Measurements from ENCODE around the gene HSPA12A. TPM values are rescaled to one million over a fixed set of nuclear protein-coding genes. Genes with fewer than 3 reads are reported as not detected.
A peak's percentile ranks its signal among the peaks of the same experiment; 100 is the strongest.

HSPA12A gene
- total RNA-seq, 1 donor from 2014 or later = 20.8 TPM

GRCh38 chr10:116684781-116685180 is 57.6 kb downstream of the HSPA12A start:
- ATAC-seq = no peak
- intact Hi-C loops (cut with DNase I) = no loop called here
- DNase-seq (ENCODE audit: missing footprints) = peak; percentile 59

- DNase-seq (ENCODE audit: missing footprints) = peak; percentile 68
- no peak for ATAC-seq
- intact Hi-C loops (cut with DNase I) = loop anchor here (2.0 kb wide), 1 partner anchor 59 kb away; the partner anchor contains the start of gene HSPA12A
Measured at GRCh38 chr10:116683821-116684220, 58.5 kb downstream of the HSPA12A start.

- DNase-seq (ENCODE audit: missing footprints) = no peak
- ATAC-seq = no peak
- intact Hi-C loops (cut with DNase I) = loop anchor here (2.0 kb wide), 1 partner anchor 60 kb away; the partner anchor contains the start of gene HSPA12A
Measured at GRCh38 chr10:116683166-116683565, 59.2 kb downstream of the HSPA12A start.

- ATAC-seq (no peak), DNase-seq (ENCODE audit: missing footprints) (peak; percentile 60)
- intact Hi-C loops (cut with DNase I) = loop anchor here (5.0 kb wide), 1 partner anchor 493 kb away; no protein-coding TSS in a partner anchor
Measured at GRCh38 chr10:116679351-116679750, 63.0 kb downstream of the HSPA12A start.

- ATAC-seq = no peak
- no peak for DNase-seq (ENCODE audit: missing footprints)
- intact Hi-C loops (cut with DNase I) = loop anchor here (5.0 kb wide), 1 partner anchor 496 kb away; no protein-coding TSS in a partner anchor
Measured at GRCh38 chr10:116676633-116677032, 65.7 kb downstream of the HSPA12A start.

- DNase-seq (ENCODE audit: missing footprints) (peak; percentile 15), ATAC-seq (no peak)
- intact Hi-C loops (cut with DNase I) = loop anchor here (5.0 kb wide), 1 partner anchor 496 kb away; no protein-coding TSS in a partner anchor
Measured at GRCh38 chr10:116676118-116676517, 66.2 kb downstream of the HSPA12A start.

- DNase-seq (ENCODE audit: missing footprints) = peak; percentile 34
- intact Hi-C loops (cut with DNase I) = loop anchor here (5.0 kb wide), 1 partner anchor 497 kb away; no protein-coding TSS in a partner anchor
- no peak for ATAC-seq
Measured at GRCh38 chr10:116674901-116675423, 67.4 kb downstream of the HSPA12A start.

- ATAC-seq = no peak
- intact Hi-C loops (cut with DNase I) = no loop called here
- no peak for DNase-seq (ENCODE audit: missing footprints)
Measured at GRCh38 chr10:116673866-116674265, 68.5 kb downstream of the HSPA12A start.

GRCh38 chr10:116672891-116673290 is 69.5 kb downstream of the HSPA12A start:
- no peak for DNase-seq (ENCODE audit: missing footprints)
- intact Hi-C loops (cut with DNase I) = no loop called here
- no peak for ATAC-seq

GRCh38 chr10:116671274-116671926 is 71.0 kb downstream of the HSPA12A start:
- intact Hi-C loops (cut with DNase I) = no loop called here
- DNase-seq (ENCODE audit: missing footprints) (no peak), ATAC-seq (no peak)

GRCh38 chr10:116670706-116671105 is 71.7 kb downstream of the HSPA12A start:
- ATAC-seq = no peak
- intact Hi-C loops (cut with DNase I) = no loop called here
- peak; percentile 42 for DNase-seq (ENCODE audit: missing footprints)

GRCh38 chr10:116669832-116670644 is 72.3 kb downstream of the HSPA12A start:
- intact Hi-C loops (cut with DNase I) = no loop called here
- peak; percentile 11 for DNase-seq (ENCODE audit: missing footprints)
- peak; percentile 8 for ATAC-seq

GRCh38 chr10:116669080-116669479 is 73.3 kb downstream of the HSPA12A start:
- ATAC-seq (no peak), DNase-seq (ENCODE audit: missing footprints) (no peak)
- intact Hi-C loops (cut with DNase I) = no loop called here

- intact Hi-C loops (cut with DNase I) = no loop called here
- ATAC-seq (no peak), DNase-seq (ENCODE audit: missing footprints) (no peak)
Measured at GRCh38 chr10:116668446-116668845, 73.9 kb downstream of the HSPA12A start.

- DNase-seq (ENCODE audit: missing footprints) (no peak), ATAC-seq (no peak)
- intact Hi-C loops (cut with DNase I) = no loop called here
Measured at GRCh38 chr10:116668018-116668417, 74.3 kb downstream of the HSPA12A start.

GRCh38 chr10:116667484-116667883 is 74.9 kb downstream of the HSPA12A start:
- ATAC-seq (no peak), DNase-seq (ENCODE audit: missing footprints) (no peak)
- intact Hi-C loops (cut with DNase I) = no loop called here

GRCh38 chr10:116665541-116666125 is 76.7 kb downstream of the HSPA12A start:
- intact Hi-C loops (cut with DNase I) = no loop called here
- ATAC-seq (peak; percentile 81), DNase-seq (ENCODE audit: missing footprints) (no peak)

- DNase-seq (ENCODE audit: missing footprints) (no peak), ATAC-seq (no peak)
- intact Hi-C loops (cut with DNase I) = no loop called here
Measured at GRCh38 chr10:116664631-116665030, 77.7 kb downstream of the HSPA12A start.

GRCh38 chr10:116663342-116663741 is 79.0 kb downstream of the HSPA12A start:
- intact Hi-C loops (cut with DNase I) = no loop called here
- ATAC-seq (no peak), DNase-seq (ENCODE audit: missing footprints) (peak; percentile 22)

All from Right ventricle myocardium inferior (tissue), 1 donor.